CD4-positive, alpha-beta T cell treated with Interferon alpha-2 for 1 hour (primary cell): ENCODE data around the gene ZNF888.
"Not testable (repeated sequence)": the region's sequence is repeated elsewhere in the genome, so short reads cannot be mapped to it uniquely, and the experiment has no call there.

Experiments
- DNase-seq, 2 donors: peaks; one replicate each; pipeline ENCODE4 v3.0.0-alpha.2; 2020 to 2022

Gene ZNF888

GRCh38 chr19:52871466-52871865, 51.8 kb downstream of the ZNF888 start:
- no peak for DNase-seq

DNA sequence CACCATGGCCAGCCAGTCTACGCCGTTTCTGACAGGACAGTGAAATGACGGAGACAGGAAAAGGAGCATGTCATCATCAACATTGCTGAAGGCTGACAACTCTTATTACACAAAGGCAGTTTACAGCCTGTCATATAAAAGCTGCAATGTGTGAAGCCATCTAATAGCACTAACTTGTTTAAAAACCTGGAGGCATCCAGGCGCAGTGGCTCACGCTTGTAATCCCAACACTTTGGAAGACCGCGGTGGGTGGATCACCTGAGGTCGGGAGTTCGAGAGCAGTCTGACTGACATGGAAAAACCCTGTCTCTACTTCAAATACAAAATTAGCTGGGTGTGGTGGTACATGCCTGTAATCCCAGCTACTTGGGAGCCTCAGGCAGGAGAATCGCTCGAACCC, 55.2 kb downstream of the ZNF888 start:
- not testable (repeated sequence) for DNase-seq

GRCh38 chr19:52857378-52858191, 65.6 kb downstream of the ZNF888 start, which contains the start of gene ZNF468:
ZNF468 (minus strand) TSS chr19:52857619; CDS start chr19:52854272, 3,347 bp downstream.
- peak; percentile 75 to 76 for DNase-seq

- DNase-seq = not testable (repeated sequence)
These were observed 66.5 kb downstream of the ZNF888 start for GRCh38 chr19:52856540-52857377.
